ENCODE results near the gene C1QTNF6. TPM values are rescaled to one million over a fixed set of nuclear protein-coding genes. Genes with fewer than 3 reads are reported as not detected.

The C1QTNF6 gene
- total RNA-seq, 1 experiment from 2014 or later = 15.2 TPM

GRCh38 chr22:37137131-37137530, 50.9 kb downstream of the C1QTNF6 start:
- H2AFZ ChIP-seq (ENCODE audit: low read depth, low read length, poor library complexity, severe bottlenecking) = no peak overlapping the region
- no peak overlapping the region for H3K4me2 ChIP-seq (ENCODE audit: low read length)
- BruUV-seq (replicated peaks) = no TSS peak
- H3K27me3 ChIP-seq (ENCODE audit: insufficient read depth, low read length) = no peaks in the 10 kb centered on the region
- RAD21 ChIA-PET (ENCODE audit: low non-redundant PET in 1 of 2, low total read pairs in 2 of 2, uncharacterized antibody in 2 of 2, unreplicated experiment in 2 of 2) = no interaction called here
- ATAC-seq (no peak), DNase-seq (ENCODE audit: low read depth, low spot score) (no peak)
- CTCF ChIA-PET = no interaction called here
- no peaks in the 10 kb centered on the region for H3K9me3 ChIP-seq (ENCODE audit: control insufficient read depth in 1 of 2, insufficient read depth in 1 of 2, low read depth in 1 of 2, low read length in 2 of 2)
- H3K36me3 ChIP-seq (ENCODE audit: control insufficient read depth in 1 of 2, insufficient read depth in 2 of 2, low read length in 2 of 2) = no peaks in the 10 kb centered on the region
- no peak overlapping the region for H3K9ac ChIP-seq (ENCODE audit: low read length)
- H3K4me3 ChIP-seq (replicated peaks in 1 of 2; ENCODE audit: low read depth in 1 of 2, low read length in 2 of 2) = no peak overlapping the region
- H3K27ac ChIP-seq (ENCODE audit: low read depth, low read length) = no peak overlapping the region
- no peaks in the 10 kb centered on the region for H4K20me1 ChIP-seq (ENCODE audit: insufficient read depth)
- POLR2A ChIA-PET = no interaction called here
- H3K9me2 ChIP-seq (ENCODE audit: insufficient read depth) = no peaks in the 10 kb centered on the region
- peaks cover 0 to 11% of the 10 kb centered on the region in 2 experiments; a peak in 2 of 4 replicates for H3K4me1 ChIP-seq (ENCODE audit: control insufficient read depth in 1 of 2, insufficient read depth in 2 of 2, low read length in 2 of 2)
- no peak for TF ChIP-seq CEBPB (IDR thresholded peaks at IDR 0.05; ENCODE audit: low read depth)
- TF ChIP-seq TCF7L2 (IDR thresholded peaks at IDR 0.05; ENCODE audit: borderline replicate concordance, extremely low read depth, insufficient read depth, insufficient read length) = no peak
- no peak for TF ChIP-seq MAX (IDR thresholded peaks at IDR 0.05)
- no peak for TF ChIP-seq POLR2AphosphoS5 (IDR thresholded peaks at IDR 0.05; ENCODE audit: low read depth, low read length)
- no peak for TF ChIP-seq ZFX (IDR thresholded peaks at IDR 0.05)
- no peak for TF ChIP-seq CBX3 (IDR thresholded peaks at IDR 0.05; ENCODE audit: low read depth)
- TF ChIP-seq EGR1 (IDR thresholded peaks at IDR 0.05; ENCODE audit: low read depth) = no peak
- TF ChIP-seq RAD21 (IDR thresholded peaks at IDR 0.05; ENCODE audit: low read depth) = no peak
- no peak for TF ChIP-seq JUND (IDR thresholded peaks at IDR 0.05)
- no peak for TF ChIP-seq SIN3A (IDR thresholded peaks at IDR 0.05; ENCODE audit: low read depth)
- TF ChIP-seq EZH2phosphoT487 (IDR thresholded peaks at IDR 0.05; ENCODE audit: borderline replicate concordance) = no peak
- TF ChIP-seq ELF1 (IDR thresholded peaks at IDR 0.05; ENCODE audit: borderline replicate concordance, low read depth) = no peak
- TF ChIP-seq ZNF274 (IDR thresholded peaks at IDR 0.05; ENCODE audit: low read depth, low read length) = no peak
- no peak for TF ChIP-seq SRF (IDR thresholded peaks at IDR 0.05; ENCODE audit: low read depth)
- no peak for TF ChIP-seq SP1 (IDR thresholded peaks at IDR 0.05; ENCODE audit: low read depth)
- intact Hi-C loops (cut with micrococcal nuclease) = loop anchor here (10.0 kb wide), 1 partner anchor 58 kb away; no protein-coding TSS in a partner anchor
- no peaks in the 10 kb centered on the region for H3K79me2 ChIP-seq (ENCODE audit: insufficient read depth, low read length)

All from HCT116 (cell line).